Measurements from ENCODE around the gene PPIA.
A peak's percentile ranks its signal among the peaks of the same experiment; 100 is the strongest.
"Not testable (repeated sequence)": the region's sequence is repeated elsewhere in the genome, so short reads cannot be mapped to it uniquely, and the experiment has no call there.

The PPIA gene

GRCh38 chr7:44767912-44768627, 28.4 kb upstream of the PPIA start:
- peak; percentile 72 for DNase-seq (ENCODE audit: insufficient read length, low spot score)
- TF ChIP-seq POLR2A (IDR thresholded peaks at IDR 0.05; ENCODE audit: low read depth, low read length): no peak
- no peak for TF ChIP-seq POU2F2 (IDR thresholded peaks at IDR 0.05; ENCODE audit: low read depth, low read length)
- no peak for TF ChIP-seq POLR2AphosphoS5 (IDR thresholded peaks at IDR 0.05; ENCODE audit: low read depth, low read length)
- TF ChIP-seq SPI1 (IDR thresholded peaks at IDR 0.05; ENCODE audit: low read depth, low read length): no peak
- TF ChIP-seq TAF1 (IDR thresholded peaks at IDR 0.05; ENCODE audit: low read depth, low read length): no peak
- no peak for TF ChIP-seq PAX5 (IDR thresholded peaks at IDR 0.05; ENCODE audit: insufficient read depth, low read length, severe bottlenecking)
- peak; percentile 88 for FAIRE-seq

GRCh38 chr7:44768628-44769371, 27.7 kb upstream of the PPIA start:
- no peak for DNase-seq (ENCODE audit: insufficient read length, low spot score)
- FAIRE-seq: no peak
- TF ChIP-seq TAF1 (IDR thresholded peaks at IDR 0.05; ENCODE audit: low read depth, low read length) (no peak), PAX5 (IDR thresholded peaks at IDR 0.05; ENCODE audit: insufficient read depth, low read length, severe bottlenecking) (no peak), SPI1 (IDR thresholded peaks at IDR 0.05; ENCODE audit: low read depth, low read length) (no peak), POLR2A (IDR thresholded peaks at IDR 0.05; ENCODE audit: low read depth, low read length) (no peak), POU2F2 (IDR thresholded peaks at IDR 0.05; ENCODE audit: low read depth, low read length) (no peak), POLR2AphosphoS5 (IDR thresholded peaks at IDR 0.05; ENCODE audit: low read depth, low read length) (no peak)

- no peak for FAIRE-seq
- DNase-seq (ENCODE audit: insufficient read length, low spot score): no peak
- no peak for TF ChIP-seq POLR2A (IDR thresholded peaks at IDR 0.05; ENCODE audit: low read depth, low read length)
- TF ChIP-seq TAF1 (IDR thresholded peaks at IDR 0.05; ENCODE audit: low read depth, low read length): no peak
- no peak for TF ChIP-seq PAX5 (IDR thresholded peaks at IDR 0.05; ENCODE audit: insufficient read depth, low read length, severe bottlenecking)
- no peak for TF ChIP-seq POLR2AphosphoS5 (IDR thresholded peaks at IDR 0.05; ENCODE audit: low read depth, low read length)
- no peak for TF ChIP-seq POU2F2 (IDR thresholded peaks at IDR 0.05; ENCODE audit: low read depth, low read length)
- TF ChIP-seq SPI1 (IDR thresholded peaks at IDR 0.05; ENCODE audit: low read depth, low read length): no peak
These were observed 27.1 kb upstream of the PPIA start for GRCh38 chr7:44769376-44769775.

- DNase-seq (ENCODE audit: insufficient read length, low spot score) (no peak), FAIRE-seq (peak; percentile 97)
These were observed 26.6 kb upstream of the PPIA start for GRCh38 chr7:44769776-44770294.

GRCh38 chr7:44771358-44771757, 25.1 kb upstream of the PPIA start:
- TF ChIP-seq POLR2A (IDR thresholded peaks at IDR 0.05; ENCODE audit: low read depth, low read length) (no peak), TAF1 (IDR thresholded peaks at IDR 0.05; ENCODE audit: low read depth, low read length) (no peak), PAX5 (IDR thresholded peaks at IDR 0.05; ENCODE audit: insufficient read depth, low read length, severe bottlenecking) (no peak)
- DNase-seq (ENCODE audit: insufficient read length, low spot score) (no peak), FAIRE-seq (no peak)

More at GRCh38 chr7:44769776-44770294, 26.6 kb upstream of the PPIA start:
- TF ChIP-seq POU2F2 (IDR thresholded peaks at IDR 0.05; ENCODE audit: low read depth, low read length) (no peak), PAX5 (IDR thresholded peaks at IDR 0.05; ENCODE audit: insufficient read depth, low read length, severe bottlenecking) (no peak), SPI1 (IDR thresholded peaks at IDR 0.05; ENCODE audit: low read depth, low read length) (no peak), POLR2A (IDR thresholded peaks at IDR 0.05; ENCODE audit: low read depth, low read length) (no peak), POLR2AphosphoS5 (IDR thresholded peaks at IDR 0.05; ENCODE audit: low read depth, low read length) (no peak), TAF1 (IDR thresholded peaks at IDR 0.05; ENCODE audit: low read depth, low read length) (no peak)

GRCh38 chr7:44772440-44772839, 24.0 kb upstream of the PPIA start:
- FAIRE-seq: no peak
- no peak for DNase-seq (ENCODE audit: insufficient read length, low spot score)

GRCh38 chr7:44772867-44773266, 23.6 kb upstream of the PPIA start:
- FAIRE-seq (no peak), DNase-seq (ENCODE audit: insufficient read length, low spot score) (no peak)
- TF ChIP-seq PAX5 (IDR thresholded peaks at IDR 0.05; ENCODE audit: insufficient read depth, low read length, severe bottlenecking) (no peak), POLR2A (IDR thresholded peaks at IDR 0.05; ENCODE audit: low read depth, low read length) (no peak), SPI1 (IDR thresholded peaks at IDR 0.05; ENCODE audit: low read depth, low read length) (no peak), TAF1 (IDR thresholded peaks at IDR 0.05; ENCODE audit: low read depth, low read length) (no peak), POLR2AphosphoS5 (IDR thresholded peaks at IDR 0.05; ENCODE audit: low read depth, low read length) (no peak), POU2F2 (IDR thresholded peaks at IDR 0.05; ENCODE audit: low read depth, low read length) (no peak)

More at GRCh38 chr7:44772440-44772839, 24.0 kb upstream of the PPIA start:
- TF ChIP-seq POU2F2 (IDR thresholded peaks at IDR 0.05; ENCODE audit: low read depth, low read length) (no peak), POLR2A (IDR thresholded peaks at IDR 0.05; ENCODE audit: low read depth, low read length) (no peak), POLR2AphosphoS5 (IDR thresholded peaks at IDR 0.05; ENCODE audit: low read depth, low read length) (no peak), SPI1 (IDR thresholded peaks at IDR 0.05; ENCODE audit: low read depth, low read length) (no peak), TAF1 (IDR thresholded peaks at IDR 0.05; ENCODE audit: low read depth, low read length) (no peak), PAX5 (IDR thresholded peaks at IDR 0.05; ENCODE audit: insufficient read depth, low read length, severe bottlenecking) (no peak)

- not testable (repeated sequence) for DNase-seq (ENCODE audit: insufficient read length, low spot score); FAIRE-seq
These were observed 22.0 kb upstream of the PPIA start for GRCh38 chr7:44774486-44774885.

- DNase-seq (ENCODE audit: insufficient read length, low spot score) (no peak), FAIRE-seq (no peak)
- TF ChIP-seq POLR2AphosphoS5 (IDR thresholded peaks at IDR 0.05; ENCODE audit: low read depth, low read length): no peak
- no peak for TF ChIP-seq TAF1 (IDR thresholded peaks at IDR 0.05; ENCODE audit: low read depth, low read length)
- TF ChIP-seq PAX5 (IDR thresholded peaks at IDR 0.05; ENCODE audit: insufficient read depth, low read length, severe bottlenecking): no peak
- TF ChIP-seq SPI1 (IDR thresholded peaks at IDR 0.05; ENCODE audit: low read depth, low read length): no peak
- no peak for TF ChIP-seq POU2F2 (IDR thresholded peaks at IDR 0.05; ENCODE audit: low read depth, low read length)
- no peak for TF ChIP-seq POLR2A (IDR thresholded peaks at IDR 0.05; ENCODE audit: low read depth, low read length)
These were observed 20.9 kb upstream of the PPIA start for GRCh38 chr7:44775383-44776107.
